ENCODE results near the gene CCDC39. TPM values are rescaled to one million over a fixed set of nuclear protein-coding genes. Genes with fewer than 3 reads are reported as not detected.

Gene CCDC39
- total and polyA plus RNA-seq, 11 donors: not detected

DNA sequence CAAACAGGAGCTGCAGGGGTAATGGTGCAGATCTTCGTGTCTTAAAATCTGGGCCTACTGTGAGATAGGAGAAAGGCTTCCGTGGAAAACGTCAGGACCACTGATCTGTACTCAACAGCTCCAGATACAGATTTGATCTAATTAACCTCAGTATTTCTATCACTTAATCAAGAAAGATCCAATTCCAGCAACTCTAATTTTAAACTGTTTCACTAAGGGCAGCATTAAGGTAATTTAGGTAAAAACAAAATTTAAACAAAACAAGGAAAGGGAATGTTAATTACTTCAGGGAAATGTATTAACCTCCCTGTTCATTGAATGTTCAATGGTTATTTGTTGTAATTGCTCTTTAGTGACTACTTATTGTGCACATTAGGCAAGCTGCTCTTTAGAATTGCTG lies 103.7 kb downstream of the CCDC39 start:
- H3K36me3 ChIP-seq: no peaks in the 10 kb centered on the region
- H3K4me3 ChIP-seq: no peak overlapping the region
- H3K27ac ChIP-seq: no peak overlapping the region
- ATAC-seq: no peak
- 55 to 70% (median 60%) methylated on average over 3 of the region's 3 CpGs for WGBS, 4 donors
- TF ChIP-seq POLR2A (IDR thresholded peaks at IDR 0.05): no peak
- TF ChIP-seq, protein P1, sequence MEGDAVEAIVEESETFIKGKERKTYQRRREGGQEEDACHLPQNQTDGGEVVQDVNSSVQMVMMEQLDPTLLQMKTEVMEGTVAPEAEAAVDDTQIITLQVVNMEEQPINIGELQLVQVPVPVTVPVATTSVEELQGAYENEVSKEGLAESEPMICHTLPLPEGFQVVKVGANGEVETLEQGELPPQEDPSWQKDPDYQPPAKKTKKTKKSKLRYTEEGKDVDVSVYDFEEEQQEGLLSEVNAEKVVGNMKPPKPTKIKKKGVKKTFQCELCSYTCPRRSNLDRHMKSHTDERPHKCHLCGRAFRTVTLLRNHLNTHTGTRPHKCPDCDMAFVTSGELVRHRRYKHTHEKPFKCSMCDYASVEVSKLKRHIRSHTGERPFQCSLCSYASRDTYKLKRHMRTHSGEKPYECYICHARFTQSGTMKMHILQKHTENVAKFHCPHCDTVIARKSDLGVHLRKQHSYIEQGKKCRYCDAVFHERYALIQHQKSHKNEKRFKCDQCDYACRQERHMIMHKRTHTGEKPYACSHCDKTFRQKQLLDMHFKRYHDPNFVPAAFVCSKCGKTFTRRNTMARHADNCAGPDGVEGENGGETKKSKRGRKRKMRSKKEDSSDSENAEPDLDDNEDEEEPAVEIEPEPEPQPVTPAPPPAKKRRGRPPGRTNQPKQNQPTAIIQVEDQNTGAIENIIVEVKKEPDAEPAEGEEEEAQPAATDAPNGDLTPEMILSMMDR (IDR thresholded peaks at IDR 0.05): no peak
- H3K4me1 ChIP-seq: no peaks in the 10 kb centered on the region
- intact Hi-C loops (cut with DNase I): no loop called here
- no peaks in the 10 kb centered on the region for H3K9me3 ChIP-seq
- DNase-seq: no peak
- H3K27me3 ChIP-seq: peaks cover 0 to 4% (median 0%) of the 10 kb centered on the region in 9 donors

DNA sequence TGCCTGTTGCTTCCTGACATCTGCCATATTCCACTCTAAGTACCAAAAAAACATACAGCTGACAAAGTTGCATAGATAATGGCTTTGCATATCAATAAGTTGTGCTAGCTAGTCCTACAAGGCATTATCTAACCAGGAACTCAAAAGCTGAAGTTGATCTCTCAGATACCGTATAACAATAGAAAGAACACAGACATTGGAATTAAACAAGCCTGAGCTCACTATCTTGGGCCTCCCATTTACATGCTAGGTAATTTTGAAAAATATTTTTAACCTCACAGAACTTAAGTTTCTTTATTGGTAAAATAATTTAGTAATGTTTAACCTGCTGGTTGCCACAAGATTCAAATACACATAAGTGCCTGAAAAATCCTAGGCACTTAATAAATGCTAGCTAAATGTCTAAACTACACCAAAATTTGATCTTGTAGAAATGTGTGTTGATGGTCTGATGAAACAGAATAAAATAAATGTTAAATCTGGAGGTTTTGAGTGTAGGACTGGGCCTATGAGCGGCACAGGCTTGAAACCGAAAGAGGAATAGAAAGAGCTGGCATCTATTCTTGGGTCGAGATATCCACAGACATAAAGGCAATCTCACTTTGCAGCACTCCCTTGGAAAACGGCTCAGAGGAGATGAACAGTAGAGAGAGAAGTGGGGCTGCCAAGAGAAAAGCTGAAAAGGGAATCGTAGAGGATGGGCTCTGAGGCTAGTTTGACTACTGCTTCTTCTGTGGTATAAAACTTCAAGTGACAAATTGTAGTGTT lies 107.3 kb downstream of the CCDC39 start:
- TF ChIP-seq, protein P1 (IDR thresholded peaks at IDR 0.05): no peak
- TF ChIP-seq POLR2A (IDR thresholded peaks at IDR 0.05): no peak
- Histone ChIP-seq H3K9me3 (no peaks in the 10 kb centered on the region), H3K36me3 (no peaks in the 10 kb centered on the region), H3K27me3 (no peaks in the 10 kb centered on the region), H3K4me1 (no peaks in the 10 kb centered on the region), H3K27ac (no peak overlapping the region), H3K4me3 (no peak overlapping the region)
- no peak for ATAC-seq
- intact Hi-C loops (cut with DNase I): no loop called here
- no peak for DNase-seq
- 65 to 78% (median 74%) methylated on average over 6 of the region's 6 CpGs for WGBS, 4 donors

DNA sequence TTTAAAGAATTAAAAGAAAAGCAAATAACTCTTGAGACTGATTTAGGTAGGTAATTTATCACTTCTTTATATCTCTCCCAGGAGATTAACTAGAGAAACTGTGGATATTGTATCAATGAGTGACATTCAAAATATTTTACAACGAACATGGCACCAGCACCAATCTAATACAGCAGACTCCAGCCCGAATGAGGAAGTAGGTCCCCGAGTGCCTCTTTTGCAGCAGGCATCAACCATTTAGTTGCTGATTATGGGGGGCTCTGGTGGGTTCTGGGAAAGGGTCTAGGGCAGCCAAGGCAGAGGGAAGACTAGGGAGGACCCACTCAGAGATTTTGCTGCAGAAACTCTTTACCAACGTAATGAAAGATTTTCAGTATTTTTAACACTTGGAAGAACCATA lies 109.1 kb downstream of the CCDC39 start:
- no peaks in the 10 kb centered on the region for H3K4me1 ChIP-seq
- H3K4me3 ChIP-seq: no peak overlapping the region
- H3K27ac ChIP-seq: no peak overlapping the region
- TF ChIP-seq, protein P1 (IDR thresholded peaks at IDR 0.05): no peak
- no peak for TF ChIP-seq POLR2A (IDR thresholded peaks at IDR 0.05)
- H3K36me3 ChIP-seq: no peaks in the 10 kb centered on the region
- 60 to 77% (median 68%) methylated on average over 4 of the region's 4 CpGs for WGBS, 4 donors
- intact Hi-C loops (cut with DNase I): no loop called here
- no peak for ATAC-seq
- H3K9me3 ChIP-seq: no peaks in the 10 kb centered on the region
- no peaks in the 10 kb centered on the region for H3K27me3 ChIP-seq
- DNase-seq: no peak

DNA sequence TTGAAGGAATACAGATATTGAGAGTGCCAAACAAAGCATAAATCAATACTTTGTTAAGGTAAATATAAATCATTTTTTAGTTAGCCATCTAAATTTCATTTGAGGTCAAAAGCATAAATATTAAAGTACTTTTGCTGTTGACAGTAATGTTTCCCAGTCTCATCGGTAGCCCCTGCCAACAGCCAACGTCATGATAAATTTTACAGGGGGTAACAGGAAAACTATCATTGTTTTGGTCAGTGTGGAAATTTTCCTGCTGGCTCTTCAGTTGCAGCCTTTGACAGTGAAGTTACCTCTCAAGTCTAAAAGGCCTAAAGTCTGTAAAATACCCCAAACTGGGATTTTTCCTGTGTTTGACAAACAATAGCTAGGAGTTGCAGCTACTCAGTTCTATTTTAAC lies 114.6 kb downstream of the CCDC39 start:
- H3K4me1 ChIP-seq: no peaks in the 10 kb centered on the region
- WGBS, 4 donors: 65 to 74% (median 69%) methylated on average over 2 of the region's 2 CpGs
- TF ChIP-seq, protein P1 (IDR thresholded peaks at IDR 0.05): no peak
- no peak for TF ChIP-seq POLR2A (IDR thresholded peaks at IDR 0.05)
- H3K27ac ChIP-seq: no peak overlapping the region
- no peak for DNase-seq
- H3K9me3 ChIP-seq: peaks cover 0 to 5% (median 0%) of the 10 kb centered on the region in 12 donors
- intact Hi-C loops (cut with DNase I): no loop called here
- H3K27me3 ChIP-seq: no peaks in the 10 kb centered on the region
- H3K4me3 ChIP-seq: no peak overlapping the region
- no peaks in the 10 kb centered on the region for H3K36me3 ChIP-seq
- no peak for ATAC-seq

Other genes starting within 250 kb of the CCDC39 start
- gene TTC14, start 77.3 kb downstream of the CCDC39 start, total RNA-seq: 10 to 100 TPM in 6 of 9 donors, 1 to 10 TPM in 3; 4.8 to 20.4 (median 11.6) TPM
- gene TTC14, start 77.3 kb downstream of the CCDC39 start, polyA plus RNA-seq: 1 to 10 TPM; 6.5 to 9.3 TPM
- gene FXR1, start 233.2 kb upstream of the CCDC39 start, total RNA-seq: 100 to 1,000 TPM; 184 to 298 (median 255) TPM
- 100 to 1,000 TPM; 113 to 208 TPM for gene FXR1, start 233.2 kb upstream of the CCDC39 start, polyA plus RNA-seq

All from heart left ventricle (tissue), 16 donors.